GM12878 (cell line): ENCODE data around the gene IFNGR2.

Experiments
- BACH1 ChIP-seq: fragments of 450-650 bp; IDR thresholded peaks from 2 replicates; pipeline ENCODE4 v1.6.1; 2017; ENCODE audit warnings: mild to moderate bottlenecking, borderline replicate concordance
- CBX3 ChIP-seq: fragments of 200-600 bp; sonication (generic); IDR thresholded peaks from 2 replicates; pipeline ENCODE4 v1.6.1; 2016; ENCODE audit warnings: low read depth, borderline replicate concordance
- CTCF ChIP-seq, 3 experiments: IDR thresholded peaks in 2 of 3; conservative IDR thresholded peaks in 1 of 3; 2 replicates each; pipeline ENCODE4 v1.5.1; 2011; ENCODE audit warnings: low read depth in 3 of 3, low read length in 3 of 3, mild to moderate bottlenecking in 3 of 3, control low read depth in 2 of 3, moderate library complexity in 2 of 3, inconsistent platforms in 1 of 3, mixed read lengths in 1 of 3; ENCODE audit not compliant: control insufficient read depth in 2 of 3, insufficient read depth in 1 of 3; ENCODE audit errors: extremely low read depth in 1 of 3
- EZH2 ChIP-seq: IDR thresholded peaks from 2 replicates; pipeline ENCODE4 v1.6.1; 2012; ENCODE audit warnings: low read depth, mild to moderate bottlenecking, control low read depth, inconsistent platforms, low read length, borderline replicate concordance; ENCODE audit not compliant: control insufficient read depth
- FOXK2 ChIP-seq: fragments of 450-650 bp; IDR thresholded peaks from 2 replicates; pipeline ENCODE4 v1.6.1; 2017; ENCODE audit warnings: mild to moderate bottlenecking, moderate library complexity
- HCFC1 ChIP-seq: fragments of 150-350 bp; IDR thresholded peaks from 2 replicates; pipeline ENCODE4 v1.6.1; 2014; ENCODE audit warnings: low read length
- LARP7 ChIP-seq: fragments of 450-650 bp; IDR thresholded peaks from 2 replicates; pipeline ENCODE4 v1.6.1; 2017; ENCODE audit warnings: mild to moderate bottlenecking
- POLR2A ChIP-seq: IDR thresholded peaks from 2 replicates; pipeline ENCODE4 v1.6.1; 2011; ENCODE audit warnings: low read depth, mild to moderate bottlenecking, low read length
- POLR2AphosphoS5 ChIP-seq: IDR thresholded peaks from 2 replicates; pipeline ENCODE4 v1.6.1; 2011; ENCODE audit warnings: mild to moderate bottlenecking, low read length, inconsistent platforms
- TCF12 ChIP-seq: IDR thresholded peaks from 2 replicates; pipeline ENCODE4 v1.6.1; 2011; ENCODE audit warnings: low read depth, mild to moderate bottlenecking, low read length
- ZBTB11 ChIP-seq: fragments of 450-650 bp; formaldehyde crosslinking; IDR thresholded peaks from 2 replicates; pipeline ENCODE4 v1.5.0; 2022; ENCODE audit warnings: mild to moderate bottlenecking, missing genetic modification characterization
- TF ChIP-seq, protein P1 (sequence below): fragments of 150-350 bp; IDR thresholded peaks from 2 replicates; pipeline ENCODE4 v1.6.1; 2014; ENCODE audit warnings: mild to moderate bottlenecking, low read depth, low read length

GRCh38 chr21:33374450-33375096 lies 28.6 kb upstream of the IFNGR2 start:
- TF ChIP-seq, protein P1, sequence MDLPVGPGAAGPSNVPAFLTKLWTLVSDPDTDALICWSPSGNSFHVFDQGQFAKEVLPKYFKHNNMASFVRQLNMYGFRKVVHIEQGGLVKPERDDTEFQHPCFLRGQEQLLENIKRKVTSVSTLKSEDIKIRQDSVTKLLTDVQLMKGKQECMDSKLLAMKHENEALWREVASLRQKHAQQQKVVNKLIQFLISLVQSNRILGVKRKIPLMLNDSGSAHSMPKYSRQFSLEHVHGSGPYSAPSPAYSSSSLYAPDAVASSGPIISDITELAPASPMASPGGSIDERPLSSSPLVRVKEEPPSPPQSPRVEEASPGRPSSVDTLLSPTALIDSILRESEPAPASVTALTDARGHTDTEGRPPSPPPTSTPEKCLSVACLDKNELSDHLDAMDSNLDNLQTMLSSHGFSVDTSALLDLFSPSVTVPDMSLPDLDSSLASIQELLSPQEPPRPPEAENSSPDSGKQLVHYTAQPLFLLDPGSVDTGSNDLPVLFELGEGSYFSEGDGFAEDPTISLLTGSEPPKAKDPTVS, result no peak
- TF ChIP-seq TCF12, result no peak
- TF ChIP-seq ZBTB11 (CRISPR knock-in tag), result no peak
- TF ChIP-seq CBX3, result no peak
- TF ChIP-seq CTCF (IDR thresholded peaks at IDR 0.05 in 2 of 3, conservative IDR thresholded peaks at IDR 0.05 in 1 of 3; ENCODE audit: control insufficient read depth in 2 of 3, extremely low read depth in 1 of 3, insufficient read depth in 1 of 3, low read depth in 3 of 3, low read length in 3 of 3), result peak; percentile 62 to 74 (median 63)
- TF ChIP-seq FOXK2, result no peak
- no peak for TF ChIP-seq BACH1
- no peak for TF ChIP-seq EZH2
- no peak for TF ChIP-seq HCFC1
- no peak for TF ChIP-seq POLR2A
- TF ChIP-seq POLR2AphosphoS5, result no peak
- no peak for TF ChIP-seq LARP7
